ENCODE data around the gene ACVRL1.

Gene ACVRL1

GRCh38 chr12:51904951-51905470, 2.3 kb upstream of the ACVRL1 start:
- no peak for ATAC-seq
- TF ChIP-seq CSDC2 (CRISPR knock-in tag; IDR thresholded peaks at IDR 0.05): no peak
- TF ChIP-seq PATZ1 (CRISPR knock-in tag; IDR thresholded peaks at IDR 0.05; ENCODE audit: borderline replicate concordance): no peak
- TF ChIP-seq ARNTL (CRISPR knock-in tag; IDR thresholded peaks at IDR 0.05; ENCODE audit: borderline replicate concordance, low read depth): no peak

- no peak for ATAC-seq
- TF ChIP-seq OSR1 (CRISPR knock-in tag; IDR thresholded peaks at IDR 0.05): no peak
- no peak for TF ChIP-seq CSDC2 (CRISPR knock-in tag; IDR thresholded peaks at IDR 0.05)
- no peak for TF ChIP-seq POU6F1 (CRISPR knock-in tag; IDR thresholded peaks at IDR 0.05; ENCODE audit: borderline replicate concordance, low read depth)
- TF ChIP-seq PPARA (CRISPR knock-in tag; IDR thresholded peaks at IDR 0.05; ENCODE audit: borderline replicate concordance): no peak
- TF ChIP-seq TCF4 (CRISPR knock-in tag; IDR thresholded peaks at IDR 0.05; ENCODE audit: borderline replicate concordance): no peak
- TF ChIP-seq ESRRG (CRISPR knock-in tag; IDR thresholded peaks at IDR 0.05): no peak
- no peak for TF ChIP-seq ZNF8 (CRISPR knock-in tag; IDR thresholded peaks at IDR 0.05)
- TF ChIP-seq TOX (CRISPR knock-in tag; IDR thresholded peaks at IDR 0.05; ENCODE audit: borderline replicate concordance): no peak
- TF ChIP-seq PATZ1 (CRISPR knock-in tag; IDR thresholded peaks at IDR 0.05; ENCODE audit: borderline replicate concordance): no peak
- no peak for TF ChIP-seq ISL1 (CRISPR knock-in tag; IDR thresholded peaks at IDR 0.05)
- TF ChIP-seq ZNF70 (CRISPR knock-in tag; IDR thresholded peaks at IDR 0.05): no peak
- TF ChIP-seq RARB (CRISPR knock-in tag; IDR thresholded peaks at IDR 0.05): no peak
- no peak for TF ChIP-seq ZFP30 (CRISPR knock-in tag; IDR thresholded peaks at IDR 0.05)
- no peak for TF ChIP-seq ZNF565 (CRISPR knock-in tag; conservative IDR thresholded peaks at IDR 0.05; ENCODE audit: low read depth)
- TF ChIP-seq CREB5 (CRISPR knock-in tag; IDR thresholded peaks at IDR 0.05; ENCODE audit: low read depth): no peak
- no peak for TF ChIP-seq GLIS3 (CRISPR knock-in tag; IDR thresholded peaks at IDR 0.05)
- no peak for TF ChIP-seq BACH2 (CRISPR knock-in tag; IDR thresholded peaks at IDR 0.05; ENCODE audit: borderline replicate concordance)
- no peak for TF ChIP-seq TSHZ2 (CRISPR knock-in tag; IDR thresholded peaks at IDR 0.05)
- TF ChIP-seq ZC3H10 (CRISPR knock-in tag; IDR thresholded peaks at IDR 0.05): no peak
- no peak for TF ChIP-seq CSRNP3 (CRISPR knock-in tag; IDR thresholded peaks at IDR 0.05)
Observed at GRCh38 chr12:51905471-51906429, 1.6 kb upstream of the ACVRL1 start.
